ENCODE measurements around the gene ASB3.

Gene ASB3

GRCh38 chr2:53711271-53711780 lies 75.4 kb downstream of the ASB3 start:
- Histone ChIP-seq H3K36me3 (ENCODE audit: control insufficient read depth, insufficient read depth, low read length) (peaks cover 28% of the 10 kb centered on the region), H3K27me3 (ENCODE audit: control insufficient read depth, insufficient read depth, low read length, poor library complexity, severe bottlenecking) (no peaks in the 10 kb centered on the region)

DNA sequence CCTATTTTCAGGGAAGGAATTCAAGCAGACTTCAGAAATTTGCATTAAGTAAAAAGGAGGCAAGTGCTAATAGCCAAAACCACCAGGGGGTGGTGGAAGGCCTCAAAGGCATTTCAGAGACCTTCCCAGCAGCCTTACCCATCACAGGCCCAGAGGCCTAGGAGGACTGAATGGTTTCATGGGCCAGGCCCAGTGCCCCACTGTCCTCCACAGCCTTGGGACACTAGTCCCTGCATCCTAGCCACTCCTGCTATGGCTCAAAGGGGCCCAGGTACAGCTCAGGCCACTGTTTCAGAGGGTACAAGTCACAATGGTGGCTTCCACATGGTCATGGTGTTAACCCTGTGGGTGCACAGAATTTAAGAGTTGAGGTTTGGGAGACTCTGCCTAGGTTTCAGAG lies 77.8 kb downstream of the ASB3 start:
- H3K27ac ChIP-seq (ENCODE audit: insufficient read depth, low read depth, low read length, poor library complexity, severe bottlenecking) = no peak overlapping the region
- H3K4me3 ChIP-seq (ENCODE audit: insufficient read depth, low read depth, low read length) = no peak overlapping the region
- H3K4me1 ChIP-seq (ENCODE audit: control insufficient read depth, insufficient read depth, low read length) = no peaks in the 10 kb centered on the region
- peaks cover 28% of the 10 kb centered on the region for H3K36me3 ChIP-seq (ENCODE audit: control insufficient read depth, insufficient read depth, low read length)
- H3K9me3 ChIP-seq (ENCODE audit: control insufficient read depth, low read length) = no peaks in the 10 kb centered on the region
- H3K27me3 ChIP-seq (ENCODE audit: control insufficient read depth, insufficient read depth, low read length, poor library complexity, severe bottlenecking) = no peaks in the 10 kb centered on the region

More at GRCh38 chr2:53711271-53711780, 75.4 kb downstream of the ASB3 start:
- H3K9me3 ChIP-seq (ENCODE audit: control insufficient read depth, low read length) = no peaks in the 10 kb centered on the region
- 93 to 95% methylated on average over 7 of the region's 7 CpGs for WGBS, 2 experiments
- H3K27ac ChIP-seq (ENCODE audit: insufficient read depth, low read depth, low read length, poor library complexity, severe bottlenecking) = no peak overlapping the region
- H3K4me1 ChIP-seq (ENCODE audit: control insufficient read depth, insufficient read depth, low read length) = no peaks in the 10 kb centered on the region
- H3K4me3 ChIP-seq (ENCODE audit: insufficient read depth, low read depth, low read length) = no peak overlapping the region

GRCh38 chr2:53701221-53701620 lies 85.5 kb downstream of the ASB3 start:
- no peaks in the 10 kb centered on the region for H3K27me3 ChIP-seq (ENCODE audit: control insufficient read depth, insufficient read depth, low read length, poor library complexity, severe bottlenecking)
- no peak overlapping the region for H3K27ac ChIP-seq (ENCODE audit: insufficient read depth, low read depth, low read length, poor library complexity, severe bottlenecking)
- no peak overlapping the region for H3K4me3 ChIP-seq (ENCODE audit: insufficient read depth, low read depth, low read length)
- H3K9me3 ChIP-seq (ENCODE audit: control insufficient read depth, low read length) = no peaks in the 10 kb centered on the region
- no peaks in the 10 kb centered on the region for H3K36me3 ChIP-seq (ENCODE audit: control insufficient read depth, insufficient read depth, low read length)
- 88 to 100% methylated on average over 1 to 2 of the region's 2 CpGs for WGBS, 2 experiments
- H3K4me1 ChIP-seq (ENCODE audit: control insufficient read depth, insufficient read depth, low read length) = no peaks in the 10 kb centered on the region

GRCh38 chr2:53697686-53698085 lies 89.1 kb downstream of the ASB3 start:
- H3K4me3 ChIP-seq (ENCODE audit: insufficient read depth, low read depth, low read length) = no peak overlapping the region
- 89 to 91% methylated on average over 1 of the region's 1 CpG for WGBS, 2 experiments
- no peaks in the 10 kb centered on the region for H3K4me1 ChIP-seq (ENCODE audit: control insufficient read depth, insufficient read depth, low read length)
- no peaks in the 10 kb centered on the region for H3K36me3 ChIP-seq (ENCODE audit: control insufficient read depth, insufficient read depth, low read length)
- no peak overlapping the region for H3K27ac ChIP-seq (ENCODE audit: insufficient read depth, low read depth, low read length, poor library complexity, severe bottlenecking)
- H3K9me3 ChIP-seq (ENCODE audit: control insufficient read depth, low read length) = no peaks in the 10 kb centered on the region
- no peaks in the 10 kb centered on the region for H3K27me3 ChIP-seq (ENCODE audit: control insufficient read depth, insufficient read depth, low read length, poor library complexity, severe bottlenecking)

GRCh38 chr2:53697092-53697491 lies 89.7 kb downstream of the ASB3 start:
- 93 to 96% methylated on average over 4 of the region's 4 CpGs for WGBS, 2 experiments
- no peak overlapping the region for H3K4me3 ChIP-seq (ENCODE audit: insufficient read depth, low read depth, low read length)

GRCh38 chr2:53695575-53695974 lies 91.2 kb downstream of the ASB3 start:
- no peaks in the 10 kb centered on the region for H3K9me3 ChIP-seq (ENCODE audit: control insufficient read depth, low read length)
- no peaks in the 10 kb centered on the region for H3K36me3 ChIP-seq (ENCODE audit: control insufficient read depth, insufficient read depth, low read length)
- no peaks in the 10 kb centered on the region for H3K27me3 ChIP-seq (ENCODE audit: control insufficient read depth, insufficient read depth, low read length, poor library complexity, severe bottlenecking)
- no peak overlapping the region for H3K27ac ChIP-seq (ENCODE audit: insufficient read depth, low read depth, low read length, poor library complexity, severe bottlenecking)
- H3K4me1 ChIP-seq (ENCODE audit: control insufficient read depth, insufficient read depth, low read length) = no peaks in the 10 kb centered on the region
- WGBS, 2 experiments = 100% methylated on average over 3 of the region's 4 CpGs; no CpG with 5 or more reads in 1 of the 2 experiments
- no peak overlapping the region for H3K4me3 ChIP-seq (ENCODE audit: insufficient read depth, low read depth, low read length)

More at GRCh38 chr2:53697092-53697491, 89.7 kb downstream of the ASB3 start:
- no peaks in the 10 kb centered on the region for H3K36me3 ChIP-seq (ENCODE audit: control insufficient read depth, insufficient read depth, low read length)
- H3K9me3 ChIP-seq (ENCODE audit: control insufficient read depth, low read length) = no peaks in the 10 kb centered on the region
- H3K27ac ChIP-seq (ENCODE audit: insufficient read depth, low read depth, low read length, poor library complexity, severe bottlenecking) = no peak overlapping the region
- H3K27me3 ChIP-seq (ENCODE audit: control insufficient read depth, insufficient read depth, low read length, poor library complexity, severe bottlenecking) = no peaks in the 10 kb centered on the region
- H3K4me1 ChIP-seq (ENCODE audit: control insufficient read depth, insufficient read depth, low read length) = no peaks in the 10 kb centered on the region

DNA sequence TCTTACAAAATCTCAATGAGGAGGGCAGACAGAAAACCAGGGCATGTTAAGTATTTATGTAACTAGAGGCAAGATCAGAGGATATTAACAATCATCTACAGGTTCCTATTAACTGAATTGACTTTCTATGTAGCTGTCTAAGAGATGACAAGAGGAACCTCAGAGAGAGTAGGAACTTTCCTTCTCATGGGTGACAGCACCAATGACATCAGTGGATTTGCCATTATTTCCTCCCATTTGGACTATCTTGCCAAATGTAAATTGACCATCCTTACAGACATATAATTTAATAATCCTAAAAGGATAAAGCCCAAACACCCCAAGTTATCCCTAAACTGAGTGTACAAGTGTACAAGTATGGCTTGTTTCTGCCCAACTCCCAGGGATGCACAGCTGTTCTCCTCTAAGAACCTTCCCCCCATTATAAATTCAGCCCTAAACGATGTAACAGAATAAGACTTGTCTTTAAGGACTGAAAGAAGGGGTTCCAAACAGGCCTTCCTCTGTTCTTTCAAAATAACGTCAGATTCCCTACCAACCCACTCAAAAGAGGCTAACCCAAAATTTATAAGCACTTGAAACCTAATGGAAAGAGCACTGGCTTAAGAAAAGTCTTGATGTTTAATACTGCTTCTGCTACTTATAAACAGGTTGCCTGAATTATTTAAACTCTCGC lies 92.5 kb downstream of the ASB3 start:
- H3K27me3 ChIP-seq (ENCODE audit: control insufficient read depth, insufficient read depth, low read length, poor library complexity, severe bottlenecking) = no peaks in the 10 kb centered on the region
- 87% methylated on average over 2 to 3 of the region's 3 CpGs for WGBS, 2 experiments
- no peaks in the 10 kb centered on the region for H3K4me1 ChIP-seq (ENCODE audit: control insufficient read depth, insufficient read depth, low read length)
- H3K27ac ChIP-seq (ENCODE audit: insufficient read depth, low read depth, low read length, poor library complexity, severe bottlenecking) = no peak overlapping the region
- H3K36me3 ChIP-seq (ENCODE audit: control insufficient read depth, insufficient read depth, low read length) = no peaks in the 10 kb centered on the region
- no peaks in the 10 kb centered on the region for H3K9me3 ChIP-seq (ENCODE audit: control insufficient read depth, low read length)
- H3K4me3 ChIP-seq (ENCODE audit: insufficient read depth, low read depth, low read length) = no peak overlapping the region

- H3K27me3 ChIP-seq (ENCODE audit: control insufficient read depth, insufficient read depth, low read length, poor library complexity, severe bottlenecking) = no peaks in the 10 kb centered on the region
- no peak overlapping the region for H3K27ac ChIP-seq (ENCODE audit: insufficient read depth, low read depth, low read length, poor library complexity, severe bottlenecking)
- H3K9me3 ChIP-seq (ENCODE audit: control insufficient read depth, low read length) = no peaks in the 10 kb centered on the region
- H3K4me1 ChIP-seq (ENCODE audit: control insufficient read depth, insufficient read depth, low read length) = no peaks in the 10 kb centered on the region
- no peak overlapping the region for H3K4me3 ChIP-seq (ENCODE audit: insufficient read depth, low read depth, low read length)
- H3K36me3 ChIP-seq (ENCODE audit: control insufficient read depth, insufficient read depth, low read length) = no peaks in the 10 kb centered on the region
- WGBS, 2 experiments = 100% methylated on average over 1 to 2 of the region's 2 CpGs
Measured at GRCh38 chr2:53690876-53691275, 95.9 kb downstream of the ASB3 start.

DNA sequence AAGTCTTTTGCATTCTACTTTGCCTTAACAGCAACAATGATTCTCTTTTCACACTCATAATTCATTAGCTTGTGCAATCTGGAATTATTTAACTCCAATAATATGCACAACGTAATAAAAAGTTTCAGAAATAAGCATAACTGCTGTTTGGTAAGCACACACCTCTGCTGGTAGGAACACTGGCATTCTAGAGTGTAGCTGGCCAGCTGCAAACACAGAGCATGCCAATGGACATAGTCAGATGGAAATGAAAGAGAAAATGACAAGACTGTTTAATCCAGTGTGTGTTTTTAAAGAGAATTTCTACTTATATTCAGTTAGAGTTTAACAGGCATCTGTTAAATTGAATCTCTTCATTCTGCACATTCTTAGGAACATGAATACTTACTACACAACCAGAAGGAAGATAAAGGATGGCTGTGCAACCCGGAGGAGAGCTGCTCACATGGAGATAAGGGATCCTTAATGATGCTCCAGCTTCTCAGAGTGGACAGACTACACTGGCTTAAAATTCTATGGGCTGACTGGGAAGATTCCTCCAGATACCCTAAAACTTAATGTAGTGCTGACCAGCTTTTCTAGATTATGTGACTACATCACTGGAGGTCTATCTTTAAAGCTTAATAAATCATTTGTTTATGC lies 113.8 kb downstream of the ASB3 start:
- H3K36me3 ChIP-seq (ENCODE audit: control insufficient read depth, insufficient read depth, low read length) = no peaks in the 10 kb centered on the region
- H3K4me3 ChIP-seq (ENCODE audit: insufficient read depth, low read depth, low read length) = no peak overlapping the region
- H3K27ac ChIP-seq (ENCODE audit: insufficient read depth, low read depth, low read length, poor library complexity, severe bottlenecking) = no peak overlapping the region
- WGBS, 2 experiments = 95 to 97% methylated on average over 2 of the region's 2 CpGs
- H3K9me3 ChIP-seq (ENCODE audit: control insufficient read depth, low read length) = no peaks in the 10 kb centered on the region
- H3K4me1 ChIP-seq (ENCODE audit: control insufficient read depth, insufficient read depth, low read length) = no peaks in the 10 kb centered on the region
- no peaks in the 10 kb centered on the region for H3K27me3 ChIP-seq (ENCODE audit: control insufficient read depth, insufficient read depth, low read length, poor library complexity, severe bottlenecking)

- Histone ChIP-seq H3K4me1 (ENCODE audit: control insufficient read depth, insufficient read depth, low read length) (no peaks in the 10 kb centered on the region), H3K27ac (ENCODE audit: insufficient read depth, low read depth, low read length, poor library complexity, severe bottlenecking) (no peak overlapping the region)
- 90 to 95% methylated on average over 5 to 6 of the region's 6 CpGs for WGBS, 2 experiments
Measured at GRCh38 chr2:53670331-53670730, 116.4 kb downstream of the ASB3 start.

More at GRCh38 chr2:53670331-53670730, 116.4 kb downstream of the ASB3 start:
- no peaks in the 10 kb centered on the region for H3K27me3 ChIP-seq (ENCODE audit: control insufficient read depth, insufficient read depth, low read length, poor library complexity, severe bottlenecking)
- no peaks in the 10 kb centered on the region for H3K9me3 ChIP-seq (ENCODE audit: control insufficient read depth, low read length)
- H3K4me3 ChIP-seq (ENCODE audit: insufficient read depth, low read depth, low read length) = no peak overlapping the region
- no peaks in the 10 kb centered on the region for H3K36me3 ChIP-seq (ENCODE audit: control insufficient read depth, insufficient read depth, low read length)

Data from ectodermal cell (in vitro differentiated cells).